GM19035 (cell line): ENCODE data around the gene ZNF205.
"Not testable (repeated sequence)": the region's sequence is repeated elsewhere in the genome, so short reads cannot be mapped to it uniquely, and the experiment has no call there.

Source experiments
- ATAC-seq: cut with Tn5 transposase; IDR thresholded peaks from one replicate; pipeline ENCODE4 v1.9.1; 2021; ENCODE audit not compliant: unreplicated experiment

The ZNF205 gene

GRCh38 chr16:3165111-3165822, 52.9 kb downstream of the ZNF205 start:
- no peak for ATAC-seq

- ATAC-seq: no peak
These were observed 54.1 kb downstream of the ZNF205 start for GRCh38 chr16:3166505-3166886.

GRCh38 chr16:3168729-3169128, 56.3 kb downstream of the ZNF205 start:
- not testable (repeated sequence) for ATAC-seq
